NT2/D1 (cell line): ENCODE measurements around the gene IL17C.
"Not testable (repeated sequence)": the region's sequence is repeated elsewhere in the genome, so short reads cannot be mapped to it uniquely, and the experiment has no call there.

Experiments used
- DNase-seq: peaks from one replicate; pipeline ENCODE4 v3.0.0-alpha.2; 2011; ENCODE audit warnings: low read depth, low spot score
- H3K27me3 ChIP-seq: 2 replicates; pipeline ENCODE4 v1.6.0; 2011; ENCODE audit warnings: mild to moderate bottlenecking; ENCODE audit not compliant: insufficient read length, insufficient read depth
- H3K36me3 ChIP-seq: 2 replicates; pipeline ENCODE4 v1.6.1; 2011; ENCODE audit warnings: mild to moderate bottlenecking, low read length, mixed read lengths; ENCODE audit not compliant: insufficient read depth, insufficient read length
- H3K4me1 ChIP-seq: 2 replicates; pipeline ENCODE4 v1.5.1; 2011; ENCODE audit not compliant: insufficient read depth, insufficient read length
- H3K4me3 ChIP-seq: 2 replicates; pipeline ENCODE4 v1.5.1; 2011; ENCODE audit warnings: low read depth; ENCODE audit not compliant: insufficient read length
- H3K9ac ChIP-seq: 2 replicates; pipeline ENCODE4 v1.6.0; 2011; ENCODE audit warnings: low read depth; ENCODE audit not compliant: insufficient read length
- H3K9me3 ChIP-seq: 2 replicates; pipeline ENCODE4 v1.5.1; 2011; ENCODE audit warnings: mild to moderate bottlenecking, low read length; ENCODE audit not compliant: insufficient read depth
- SUZ12 ChIP-seq: IDR thresholded peaks from 2 replicates; pipeline ENCODE4 v1.6.1; 2011; ENCODE audit not compliant: insufficient read length, insufficient read depth; ENCODE audit errors: extremely low read depth
- YY1 ChIP-seq: IDR thresholded peaks from 2 replicates; pipeline ENCODE4 v1.6.1; 2011; ENCODE audit not compliant: insufficient read length, insufficient read depth
- ZNF274 ChIP-seq: IDR thresholded peaks from 2 replicates; pipeline ENCODE4 v1.6.1; 2011; ENCODE audit warnings: mild to moderate bottlenecking, low read depth, low read length

IL17C gene

DNA sequence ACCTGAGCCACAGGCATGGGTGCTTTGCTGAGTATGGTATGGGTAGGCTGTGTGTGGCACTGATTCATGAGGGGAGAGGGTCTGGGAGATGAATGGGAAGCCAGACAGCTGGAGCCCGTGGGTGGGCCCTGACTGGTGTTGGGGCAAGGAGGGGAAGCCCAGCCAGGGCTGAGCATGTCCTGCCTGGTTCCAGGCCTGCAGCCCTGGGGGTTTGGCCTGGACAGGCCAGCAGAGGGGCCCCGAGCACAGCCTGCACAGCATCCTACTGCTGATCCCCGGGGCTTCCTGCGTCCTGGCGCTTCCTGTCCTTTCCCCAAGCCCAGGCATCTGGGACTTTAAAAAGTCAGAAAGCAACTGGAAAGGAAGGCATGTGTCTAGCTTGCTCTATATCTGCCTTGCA, 29.1 kb downstream of the IL17C start:
- Histone ChIP-seq H3K27me3 (no peaks in the 10 kb centered on the region), H3K4me1 (peaks cover 4% of the 10 kb centered on the region), H3K9ac (no peak overlapping the region), H3K36me3 (peaks cover 21% of the 10 kb centered on the region), H3K9me3 (no peaks in the 10 kb centered on the region), H3K4me3 (no peak overlapping the region)
- no peak for TF ChIP-seq YY1
- TF ChIP-seq SUZ12: no peak
- no peak for TF ChIP-seq ZNF274
- DNase-seq: no peak

DNA sequence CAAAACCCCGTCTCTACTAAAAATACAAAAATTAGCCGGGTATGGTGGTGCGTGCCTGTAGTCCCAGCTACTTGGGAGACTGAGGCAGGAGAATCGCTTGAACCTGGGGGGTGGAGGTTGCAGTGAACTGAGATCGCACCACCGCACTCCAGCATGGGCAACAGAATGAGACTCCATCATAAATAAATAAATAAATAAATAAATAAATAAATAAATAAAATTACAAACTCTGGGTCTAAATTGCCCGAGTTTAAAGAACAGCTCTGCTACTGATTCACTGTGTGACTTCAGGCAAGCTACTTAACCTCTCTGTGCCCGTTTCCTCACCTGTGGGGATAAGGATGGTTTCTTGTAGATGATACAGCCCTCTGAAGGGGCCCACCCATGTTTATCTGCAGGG, 31.1 kb downstream of the IL17C start:
- peaks cover 34% of the 10 kb centered on the region for H3K36me3 ChIP-seq
- H3K9ac ChIP-seq, H3K27me3 ChIP-seq: not testable (repeated sequence)

DNA sequence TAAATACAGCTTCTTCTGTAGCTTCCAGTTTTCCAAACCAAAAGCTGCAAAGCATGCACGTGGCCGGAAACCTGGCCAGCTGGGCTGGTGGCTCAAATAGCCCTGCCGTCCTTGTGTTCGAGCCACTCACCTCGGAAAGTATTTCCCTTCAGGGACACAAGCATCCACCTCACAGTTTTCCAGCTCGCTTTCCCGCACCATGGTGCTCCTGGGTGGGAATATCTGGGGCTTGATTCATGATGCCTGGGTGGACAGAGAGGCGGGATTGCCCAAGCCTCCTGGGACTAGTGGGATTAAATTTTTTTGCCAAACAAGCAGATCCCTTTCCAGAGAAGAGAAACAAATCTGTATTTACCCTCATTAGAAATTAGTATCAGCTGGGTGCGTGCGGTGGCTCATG, 31.6 kb downstream of the IL17C start:
- H3K9ac ChIP-seq: no peak overlapping the region
- no peaks in the 10 kb centered on the region for H3K27me3 ChIP-seq
- no peak for DNase-seq
- H3K4me3 ChIP-seq: no peak overlapping the region
- TF ChIP-seq ZNF274 (no peak), YY1 (no peak), SUZ12 (no peak)
- H3K36me3 ChIP-seq: peaks cover 37% of the 10 kb centered on the region
- no peaks in the 10 kb centered on the region for H3K9me3 ChIP-seq
- H3K4me1 ChIP-seq: peaks cover 6% of the 10 kb centered on the region

More for the DNA sequence above, 31.1 kb downstream of the IL17C start:
- not testable (repeated sequence) for H3K4me1 ChIP-seq, H3K4me3 ChIP-seq, H3K9me3 ChIP-seq, DNase-seq

DNA sequence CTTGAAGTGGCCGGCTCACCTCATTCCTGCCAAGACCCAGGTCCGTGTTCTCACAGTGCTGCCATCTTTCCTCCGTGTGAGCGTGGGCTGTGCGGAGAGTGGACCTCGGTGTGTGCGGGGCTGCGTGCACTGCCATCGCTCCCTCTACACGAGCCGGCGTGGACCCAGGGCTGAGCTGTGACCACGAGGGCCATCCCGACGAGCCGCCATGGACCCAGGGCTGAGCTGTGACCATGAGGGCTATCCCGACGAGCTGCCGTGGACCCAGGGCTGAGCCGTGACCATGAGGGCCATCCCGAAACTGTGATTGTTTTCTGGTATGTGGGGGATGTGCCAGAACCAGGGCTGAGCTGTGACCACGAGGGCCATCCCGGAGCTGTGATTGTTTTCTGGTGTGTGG, 33.4 kb downstream of the IL17C start:
- Histone ChIP-seq H3K9me3 (no peaks in the 10 kb centered on the region), H3K4me1 (peaks cover 6% of the 10 kb centered on the region), H3K9ac (no peak overlapping the region), H3K4me3 (no peak overlapping the region), H3K27me3 (no peaks in the 10 kb centered on the region), H3K36me3 (peaks cover 49% of the 10 kb centered on the region)
- DNase-seq: no peak
- TF ChIP-seq ZNF274 (no peak), YY1 (no peak), SUZ12 (no peak)

DNA sequence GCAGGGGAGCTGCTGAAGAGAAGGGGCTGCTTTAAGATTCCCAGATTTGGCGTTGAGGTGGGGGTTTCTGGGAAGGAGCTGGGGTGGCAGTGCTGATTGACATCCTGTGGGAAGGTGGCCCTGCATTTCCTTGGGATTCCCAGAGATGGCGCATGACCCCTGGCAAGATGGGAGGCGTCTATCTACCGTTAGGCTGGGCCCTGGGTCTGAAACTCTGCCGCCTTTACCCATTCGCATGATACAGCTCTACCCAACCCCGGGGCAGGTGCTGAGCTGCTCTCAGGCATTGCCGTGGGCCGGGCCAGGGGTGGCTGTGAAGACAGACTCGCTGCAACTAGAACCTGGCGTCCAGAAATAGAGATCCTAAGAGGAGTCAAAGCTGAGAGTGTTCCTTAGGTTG, 34.4 kb downstream of the IL17C start:
- H3K36me3 ChIP-seq: peaks cover 51% of the 10 kb centered on the region
- no peak overlapping the region for H3K4me3 ChIP-seq
- no peaks in the 10 kb centered on the region for H3K27me3 ChIP-seq
- TF ChIP-seq YY1 (no peak), ZNF274 (no peak), SUZ12 (no peak)
- DNase-seq: peak; percentile 46
- H3K9ac ChIP-seq: peak overlapping the region; percentile 8
- H3K4me1 ChIP-seq: peaks cover 12% of the 10 kb centered on the region
- H3K9me3 ChIP-seq: no peaks in the 10 kb centered on the region

DNA sequence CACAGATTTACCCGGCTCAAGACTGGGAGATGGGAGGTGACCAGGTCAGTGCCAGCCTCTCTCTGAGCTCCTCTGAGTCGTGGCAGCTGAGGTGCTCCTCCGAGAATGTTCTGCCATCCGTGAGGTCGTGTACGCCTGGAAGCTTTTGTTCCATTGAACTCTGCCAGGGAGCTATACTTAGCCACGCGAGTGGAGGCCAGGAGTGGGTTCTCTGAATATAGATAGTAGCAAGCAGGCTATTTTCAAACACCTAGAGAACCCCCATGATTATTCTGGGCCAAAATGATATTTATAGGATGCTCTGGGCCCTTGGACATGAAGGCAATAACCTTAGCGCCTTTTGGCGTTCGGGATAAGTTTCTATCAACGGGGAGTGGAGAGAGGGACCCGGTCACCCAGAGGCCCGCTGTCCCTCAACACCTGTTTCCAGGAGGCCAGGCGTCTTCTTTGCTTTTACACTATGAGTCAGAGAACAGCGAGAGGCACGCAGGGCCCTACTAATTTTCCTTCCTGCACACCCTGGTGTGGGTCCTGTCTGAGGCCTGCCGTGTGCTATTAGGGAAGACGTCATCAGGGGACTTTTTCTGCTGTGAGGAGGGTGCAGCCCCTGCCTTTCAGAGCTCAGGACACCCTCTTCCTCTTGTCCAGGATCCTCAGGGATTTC, 35.5 kb downstream of the IL17C start:
- Histone ChIP-seq H3K36me3 (peaks cover 47% of the 10 kb centered on the region), H3K9me3 (no peaks in the 10 kb centered on the region), H3K9ac (no peak overlapping the region), H3K27me3 (no peaks in the 10 kb centered on the region), H3K4me1 (peaks cover 15% of the 10 kb centered on the region), H3K4me3 (no peak overlapping the region)
- no peak for DNase-seq
- TF ChIP-seq YY1 (no peak), SUZ12 (no peak), ZNF274 (no peak)

DNA sequence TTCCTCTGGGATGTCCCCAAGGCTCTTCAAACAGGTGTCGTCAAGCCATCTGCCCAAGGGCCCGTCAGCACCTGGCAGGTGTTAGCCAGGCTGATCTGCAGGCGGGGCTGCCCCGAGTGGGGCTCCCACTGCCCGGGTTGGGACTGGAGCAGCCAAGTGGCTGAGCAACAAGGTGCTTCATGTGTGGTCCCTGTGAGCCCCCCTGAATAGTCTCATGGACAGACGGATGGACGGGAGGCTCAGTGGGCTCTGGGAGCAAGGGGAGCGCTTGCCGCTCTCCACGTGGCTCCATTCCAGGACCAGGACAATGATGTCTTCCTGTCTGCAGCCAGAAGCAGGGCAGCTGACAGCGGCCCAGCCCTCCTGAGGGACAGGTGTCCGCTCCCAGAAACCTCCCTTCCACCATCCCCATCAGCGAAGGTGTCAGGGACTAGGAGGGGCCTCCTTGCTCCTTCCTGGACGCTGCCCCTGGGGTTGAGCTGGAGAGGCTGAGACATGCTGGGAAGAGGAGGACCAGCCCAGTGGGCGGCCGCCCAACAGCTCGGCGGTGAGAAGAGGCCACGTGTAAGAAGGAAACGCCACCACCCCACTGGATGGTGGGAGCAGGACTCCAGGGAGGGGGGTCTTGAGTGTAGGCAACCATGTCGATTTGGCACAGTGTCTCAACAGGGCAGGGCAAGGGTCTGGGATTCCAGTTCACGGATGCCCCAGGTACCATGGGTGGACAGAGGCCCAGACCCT, 38.3 kb downstream of the IL17C start:
- Histone ChIP-seq H3K9me3 (no peaks in the 10 kb centered on the region), H3K36me3 (peaks cover 45% of the 10 kb centered on the region), H3K9ac (no peak overlapping the region), H3K27me3 (no peaks in the 10 kb centered on the region), H3K4me3 (no peak overlapping the region), H3K4me1 (peaks cover 22% of the 10 kb centered on the region)
- DNase-seq: no peak
- no peak for TF ChIP-seq ZNF274
- TF ChIP-seq SUZ12: no peak
- TF ChIP-seq YY1: no peak
